HAP-1 (cell line): ENCODE measurements around the gene ABCC5.
"Not testable (repeated sequence)": the region's sequence is repeated elsewhere in the genome, so short reads cannot be mapped to it uniquely, and the experiment has no call there.

ENCODE experiments used
- DNase-seq, 2 experiments: peaks; one replicate each; pipeline ENCODE4 v3.0.0-alpha.2; 2016 to 2020; ENCODE audit warnings: low spot score in 2 of 2
- H3K27me3 ChIP-seq: fragments of 250-450 bp; sonication (Bioruptor Pico); 2 replicates; pipeline ENCODE4 v1.5.1; 2020; ENCODE audit warnings: low read depth, mild to moderate bottlenecking, moderate library complexity
- H3K36me3 ChIP-seq: fragments of 250-450 bp; sonication (Bioruptor Pico); replicated peaks from 2 replicates; pipeline ENCODE4 v1.5.1; 2020; ENCODE audit warnings: mild to moderate bottlenecking
- H3K4me1 ChIP-seq: fragments of 250-450 bp; sonication (Bioruptor Pico); 2 replicates; pipeline ENCODE4 v1.5.1; 2020; ENCODE audit warnings: mild to moderate bottlenecking
- H3K4me3 ChIP-seq: fragments of 250-450 bp; sonication (Bioruptor Pico); 2 replicates; pipeline ENCODE4 v1.5.1; 2020; ENCODE audit warnings: mild to moderate bottlenecking, moderate library complexity
- H3K9me3 ChIP-seq: fragments of 250-450 bp; sonication (Bioruptor Pico); 2 replicates; pipeline ENCODE4 v1.5.1; 2020; ENCODE audit warnings: mild to moderate bottlenecking, moderate library complexity
- in situ Hi-C: fragments of 300-500 bp; cut with MboI; formaldehyde crosslinking; loops from 3 replicates; pipeline ENCODE4 v1.14.3; 2020; ENCODE audit warnings: low sequenced_read_pairs, inconsistent platforms, mixed read lengths

Gene ABCC5

DNA sequence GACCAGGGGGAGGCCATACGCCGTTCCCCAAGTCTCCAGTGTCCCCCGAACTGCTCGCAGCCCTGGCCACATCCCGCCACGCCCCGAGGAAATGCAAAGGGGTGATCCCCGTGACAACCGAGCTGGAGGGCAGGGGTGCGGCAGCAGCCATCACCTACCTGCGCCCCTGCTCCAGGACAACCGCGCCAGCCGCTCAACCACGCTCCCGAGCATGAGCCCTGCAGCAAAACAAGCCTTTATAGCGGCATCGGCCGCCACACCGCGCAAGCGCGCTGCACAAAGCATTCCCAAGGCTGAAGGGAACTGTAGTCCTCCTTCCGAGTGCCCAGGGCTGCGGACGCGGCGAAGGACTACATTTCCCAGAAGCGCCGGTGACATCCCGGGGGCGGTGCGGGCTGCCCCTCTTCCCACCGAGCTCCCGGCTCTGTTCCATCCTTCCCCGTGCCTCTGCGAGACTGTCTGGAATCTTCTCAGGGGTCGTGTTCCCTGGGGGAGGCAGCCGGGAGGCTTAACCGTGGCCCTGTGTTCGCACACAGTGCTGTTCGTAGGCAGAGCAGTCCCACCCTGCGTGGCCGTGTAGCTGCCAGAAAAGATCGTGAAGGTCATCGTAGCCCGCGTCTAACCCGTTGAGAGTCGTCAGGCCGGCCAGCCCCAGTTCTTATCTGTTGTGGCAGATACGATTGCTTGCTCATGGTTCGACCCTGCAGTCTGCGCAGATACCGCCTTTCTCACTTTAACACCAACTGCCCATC lies at the start of gene ABCC5:
Gene ABCC5 (minus strand): TSS at position 213 of the 752 bp plus-strand sequence. CDS start 3,492 bp downstream, outside the sequence.
- H3K4me3 ChIP-seq, result peak within 1 kb of the TSS; percentile 97
- H3K4me1 ChIP-seq, result peaks cover 22% of the 10 kb centered on the region
- H3K36me3 ChIP-seq, result peaks cover 7% of the 10 kb centered on the region
- no peaks in the 10 kb centered on the region for H3K9me3 ChIP-seq
- peak; percentile 91 to 95 for DNase-seq
- no peaks in the 10 kb centered on the region for H3K27me3 ChIP-seq
- in situ Hi-C loops, result no loop called here

DNA sequence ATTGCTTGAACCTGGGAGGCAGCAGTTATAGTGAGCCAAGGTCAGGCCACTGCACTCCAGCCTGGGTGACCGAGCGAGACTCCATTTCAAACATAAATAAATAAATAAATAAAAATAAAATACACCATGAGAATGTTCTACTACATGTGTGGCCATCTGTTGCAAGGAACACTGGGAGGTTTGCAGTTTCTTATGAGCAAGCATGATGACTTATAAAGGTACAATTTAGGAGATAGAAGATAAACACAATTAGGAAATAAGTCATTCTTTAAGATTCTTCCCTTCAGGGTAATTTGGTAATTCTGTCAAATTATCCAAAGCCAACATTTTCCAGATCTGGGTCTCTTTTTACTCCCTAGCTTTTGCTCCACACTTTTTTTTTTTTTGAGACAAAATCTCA lies 48.5 kb upstream of the ABCC5 start:
- in situ Hi-C loops, result no loop called here
- H3K27me3 ChIP-seq, result no peaks in the 10 kb centered on the region
- H3K4me3 ChIP-seq, result no peak overlapping the region
- H3K9me3 ChIP-seq, result peaks cover 4% of the 10 kb centered on the region
- H3K4me1 ChIP-seq, result peaks cover 5% of the 10 kb centered on the region; the same call in 1 of the 2 replicates
- DNase-seq, result no peak
- no peaks in the 10 kb centered on the region for H3K36me3 ChIP-seq

DNA sequence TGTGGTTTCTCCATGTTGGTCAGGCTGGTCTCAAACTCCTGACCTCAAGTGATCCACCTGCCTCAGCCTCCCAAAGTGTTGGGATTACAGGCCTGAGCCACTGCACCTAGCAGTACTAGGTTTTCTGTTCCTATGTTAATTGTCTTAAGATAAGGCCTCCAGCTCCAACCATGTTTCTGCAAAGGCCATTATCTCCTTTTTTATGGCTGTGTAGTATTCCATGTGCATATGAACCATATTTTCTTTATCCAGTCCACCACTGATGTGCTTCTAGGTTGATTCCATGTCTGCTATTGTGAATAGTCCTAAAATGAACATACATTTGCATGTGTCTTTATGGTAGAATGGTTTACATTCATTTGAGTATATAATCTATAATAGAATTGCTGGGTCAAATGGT lies 45.0 kb upstream of the ABCC5 start:
- in situ Hi-C loops, result no loop called here
- H3K36me3 ChIP-seq, result no peaks in the 10 kb centered on the region
- H3K27me3 ChIP-seq, result no peaks in the 10 kb centered on the region

DNA sequence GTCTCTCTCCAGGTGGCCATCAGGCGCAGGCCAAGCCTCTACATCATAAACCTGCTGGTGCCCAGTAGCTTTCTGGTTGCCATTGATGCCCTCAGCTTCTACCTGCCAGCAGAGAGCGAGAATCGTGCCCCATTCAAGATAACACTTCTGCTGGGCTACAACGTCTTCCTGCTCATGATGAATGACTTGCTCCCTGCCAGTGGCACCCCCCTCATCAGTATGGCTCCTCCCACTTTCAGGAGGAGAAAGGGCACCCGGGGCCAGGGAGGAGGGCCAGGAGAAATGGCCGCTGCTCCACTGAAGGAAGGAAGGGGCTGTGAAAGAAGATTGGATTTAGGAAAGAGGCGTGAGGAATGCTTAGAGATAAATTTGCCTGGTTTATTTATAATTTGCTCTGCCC lies 41.7 kb upstream of the ABCC5 start:
- H3K36me3 ChIP-seq, result no peaks in the 10 kb centered on the region
- no peaks in the 10 kb centered on the region for H3K9me3 ChIP-seq
- H3K27me3 ChIP-seq, result no peaks in the 10 kb centered on the region
- no peak for DNase-seq
- H3K4me3 ChIP-seq, result no peak overlapping the region
- H3K4me1 ChIP-seq, result peaks cover 5% of the 10 kb centered on the region; the same call in 1 of the 2 replicates
- in situ Hi-C loops, result no loop called here

More for the DNA sequence above, 45.0 kb upstream of the ABCC5 start:
- H3K4me3 ChIP-seq, result no peak overlapping the region
- DNase-seq, result no peak
- H3K4me1 ChIP-seq, result peaks cover 5% of the 10 kb centered on the region; the same call in 1 of the 2 replicates
- no peaks in the 10 kb centered on the region for H3K9me3 ChIP-seq

DNA sequence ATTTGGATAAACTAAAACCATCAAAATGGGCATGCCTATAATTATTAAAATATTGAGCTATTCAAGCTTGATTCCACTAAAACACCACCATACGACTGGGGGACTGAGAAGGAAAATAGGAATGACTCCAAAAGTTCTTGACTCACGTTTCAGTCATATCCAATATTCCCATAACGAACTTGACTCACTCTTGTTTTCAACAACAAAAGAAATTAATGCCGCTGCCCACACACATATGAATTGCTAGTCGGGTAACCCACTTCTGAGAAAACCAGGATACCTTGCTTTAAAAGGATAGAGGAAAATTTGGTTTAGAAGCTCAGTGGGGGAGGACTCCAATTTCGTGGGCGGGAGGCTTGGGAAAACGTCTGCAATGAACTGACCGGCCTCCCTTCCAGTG lies 40.3 kb upstream of the ABCC5 start:
- no peak for DNase-seq
- in situ Hi-C loops, result no loop called here

DNA sequence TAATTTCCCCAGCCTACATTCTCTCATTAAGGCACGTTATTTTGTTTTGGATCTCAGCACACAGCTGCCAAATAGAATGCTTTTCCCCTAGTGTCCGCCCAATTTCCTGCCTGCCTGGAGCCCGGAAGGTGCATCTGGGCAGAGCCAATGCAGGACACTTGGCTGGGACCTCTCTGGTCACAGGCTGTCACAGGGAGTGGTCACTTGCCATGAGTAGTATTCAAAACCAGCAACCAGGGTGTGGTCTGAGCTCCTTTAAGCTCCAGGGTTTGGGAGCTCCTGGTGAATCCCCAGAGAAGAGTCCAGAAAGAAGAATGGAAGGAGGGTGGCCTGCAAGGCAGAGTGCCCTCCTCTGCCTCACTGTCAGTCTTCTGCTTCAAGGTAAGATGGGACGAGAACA lies 35.1 kb upstream of the ABCC5 start, which contains the start of gene HTR3C:
Gene HTR3C (plus strand): TSS at position 281 of the 400 bp plus-strand sequence. CDS start 34 bp downstream, at position 315.
- Histone ChIP-seq H3K9me3 (no peaks in the 10 kb centered on the region), H3K4me3 (no peak within 1 kb of the TSS), H3K36me3 (no peaks in the 10 kb centered on the region), H3K4me1 (no peaks in the 10 kb centered on the region), H3K27me3 (peaks cover 3% of the 10 kb centered on the region; the same call in 1 of the 2 replicates)
- no peak for DNase-seq
- in situ Hi-C loops, result no loop called here

More for the DNA sequence above, 40.3 kb upstream of the ABCC5 start:
- no peak overlapping the region for H3K4me3 ChIP-seq
- H3K9me3 ChIP-seq, result no peaks in the 10 kb centered on the region
- peaks cover 5% of the 10 kb centered on the region; the same call in 1 of the 2 replicates for H3K4me1 ChIP-seq
- no peaks in the 10 kb centered on the region for H3K27me3 ChIP-seq
- H3K36me3 ChIP-seq, result no peaks in the 10 kb centered on the region

DNA sequence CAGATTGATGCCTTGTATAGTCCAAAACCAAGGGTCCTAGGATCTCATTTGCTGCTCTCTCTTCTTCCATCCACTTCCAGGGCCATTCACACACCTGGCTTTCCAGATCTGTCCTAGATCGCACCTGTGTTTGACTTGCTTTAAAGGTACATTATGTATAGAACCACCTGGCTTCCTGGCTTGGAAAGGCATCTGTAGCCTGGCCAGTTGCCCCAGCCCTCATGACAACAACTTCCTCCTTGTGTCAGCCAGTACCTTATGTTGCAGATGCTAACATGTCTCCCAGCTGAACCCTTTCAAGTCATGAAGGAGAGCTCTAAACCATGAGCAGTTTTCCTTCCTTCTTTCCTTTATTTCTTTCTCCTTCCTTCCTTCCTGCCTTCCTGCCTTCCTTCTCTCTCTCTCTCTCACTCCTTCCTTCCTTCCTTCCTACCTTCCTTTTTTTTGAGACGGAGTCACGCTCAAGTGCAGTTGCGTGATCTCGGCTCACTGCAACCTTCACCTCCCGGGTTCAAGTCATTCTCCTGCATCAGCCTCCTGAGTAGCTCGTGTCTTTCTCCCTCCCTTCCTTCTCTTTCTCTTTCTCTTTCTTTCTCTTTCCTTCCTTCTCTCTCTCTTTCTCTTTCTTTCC lies 32.6 kb upstream of the ABCC5 start:
- no peak for DNase-seq
- no peaks in the 10 kb centered on the region for H3K4me1 ChIP-seq
- in situ Hi-C loops, result no loop called here
- peaks cover 3% of the 10 kb centered on the region; the same call in 1 of the 2 replicates for H3K27me3 ChIP-seq
- H3K4me3 ChIP-seq, result no peak overlapping the region
- no peaks in the 10 kb centered on the region for H3K36me3 ChIP-seq
- no peaks in the 10 kb centered on the region for H3K9me3 ChIP-seq

DNA sequence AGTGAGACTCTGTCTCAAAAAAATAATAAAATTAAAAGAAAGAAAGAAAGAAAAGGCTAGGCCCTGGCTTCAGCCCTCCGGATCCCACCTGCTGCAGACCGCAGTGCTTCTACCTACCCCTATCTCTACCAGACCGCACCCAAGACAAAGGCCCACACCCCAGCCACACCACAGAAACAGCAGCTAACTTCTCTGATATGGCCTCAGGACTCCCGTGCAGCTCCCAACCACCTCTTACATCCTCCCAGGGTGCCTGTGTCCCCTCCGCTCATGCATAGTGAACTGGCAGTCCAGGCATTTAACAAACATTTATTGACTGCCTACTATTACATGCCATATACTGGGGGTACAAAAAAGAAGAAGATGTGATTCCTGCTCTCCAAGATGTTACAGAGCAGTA lies 28.3 kb upstream of the ABCC5 start:
- Histone ChIP-seq H3K36me3 (no peaks in the 10 kb centered on the region), H3K9me3 (no peaks in the 10 kb centered on the region), H3K27me3 (peaks cover 3% of the 10 kb centered on the region; the same call in 1 of the 2 replicates), H3K4me3 (no peak overlapping the region), H3K4me1 (no peaks in the 10 kb centered on the region)
- DNase-seq, result no peak
- in situ Hi-C loops, result no loop called here

DNA sequence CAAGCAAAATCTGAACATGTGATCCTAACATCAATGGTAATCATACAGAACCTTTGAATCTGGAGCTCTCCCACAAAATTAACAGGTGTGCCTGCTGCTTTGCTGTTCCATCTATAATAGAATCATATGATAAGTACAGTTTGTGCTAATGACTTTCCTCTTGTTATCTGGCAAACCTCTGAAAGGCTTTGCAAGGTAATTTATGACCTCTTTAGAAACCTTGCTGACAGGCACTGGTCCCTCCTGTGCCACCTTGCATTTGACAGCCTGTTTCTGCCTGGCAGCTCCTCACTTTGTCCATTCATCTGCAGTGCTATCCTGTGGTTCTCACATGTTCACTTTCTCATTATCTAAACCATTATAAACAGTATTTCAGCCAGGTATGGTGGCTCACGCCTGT lies 24.9 kb upstream of the ABCC5 start:
- Histone ChIP-seq H3K4me1 (peaks cover 16% of the 10 kb centered on the region), H3K27me3 (no peaks in the 10 kb centered on the region), H3K9me3 (no peaks in the 10 kb centered on the region), H3K4me3 (no peak overlapping the region), H3K36me3 (no peaks in the 10 kb centered on the region)
- in situ Hi-C loops, result no loop called here
- no peak for DNase-seq

DNA sequence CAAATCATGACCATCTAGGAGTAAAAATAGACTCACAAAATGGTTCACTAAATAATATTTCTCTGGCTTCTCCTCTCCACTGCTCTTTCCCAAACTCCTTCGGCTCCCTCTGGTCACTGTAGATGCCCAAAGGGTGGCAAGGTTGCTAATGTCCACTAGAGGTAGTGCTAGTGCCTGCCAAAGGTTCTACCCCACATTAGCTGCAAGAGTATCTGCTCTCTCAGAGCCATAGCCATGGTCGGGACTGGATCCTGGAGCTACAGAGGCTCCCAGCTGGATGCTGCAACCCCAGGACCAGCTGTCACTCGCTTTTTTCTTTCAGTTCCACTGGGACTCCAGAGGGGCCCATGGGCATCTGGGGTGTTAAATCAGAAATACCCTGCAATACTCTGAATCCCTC lies 22.3 kb upstream of the ABCC5 start:
- in situ Hi-C loops, result no loop called here
- peak; percentile 10 to 32 for DNase-seq
- Histone ChIP-seq H3K27me3 (no peaks in the 10 kb centered on the region), H3K4me3 (no peak overlapping the region), H3K36me3 (no peaks in the 10 kb centered on the region), H3K9me3 (no peaks in the 10 kb centered on the region), H3K4me1 (peaks cover 16% of the 10 kb centered on the region)

DNA sequence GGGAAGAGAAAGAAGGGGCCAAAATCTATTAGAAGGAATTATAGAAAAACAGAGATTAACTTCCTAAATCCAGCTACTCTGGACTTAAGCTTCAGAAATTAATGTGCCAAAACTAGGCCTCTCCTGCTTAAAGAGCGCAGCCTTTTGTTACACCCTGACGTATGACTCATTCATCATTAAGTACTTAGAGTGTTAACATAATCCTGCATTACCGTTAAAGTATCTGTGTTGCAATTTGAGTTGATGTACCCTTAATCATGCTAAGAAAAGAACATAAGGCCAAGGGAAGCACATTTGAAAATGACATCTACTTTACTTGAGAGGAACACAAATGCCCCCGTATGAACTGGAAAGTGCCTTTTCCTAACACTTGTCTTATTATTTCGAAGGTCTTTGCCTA lies 21.7 kb upstream of the ABCC5 start:
- Histone ChIP-seq H3K4me3 (no peak overlapping the region), H3K4me1 (peaks cover 16% of the 10 kb centered on the region), H3K27me3 (no peaks in the 10 kb centered on the region), H3K9me3 (no peaks in the 10 kb centered on the region), H3K36me3 (no peaks in the 10 kb centered on the region)
- in situ Hi-C loops, result no loop called here
- DNase-seq, result peak; percentile 62 to 98

DNA sequence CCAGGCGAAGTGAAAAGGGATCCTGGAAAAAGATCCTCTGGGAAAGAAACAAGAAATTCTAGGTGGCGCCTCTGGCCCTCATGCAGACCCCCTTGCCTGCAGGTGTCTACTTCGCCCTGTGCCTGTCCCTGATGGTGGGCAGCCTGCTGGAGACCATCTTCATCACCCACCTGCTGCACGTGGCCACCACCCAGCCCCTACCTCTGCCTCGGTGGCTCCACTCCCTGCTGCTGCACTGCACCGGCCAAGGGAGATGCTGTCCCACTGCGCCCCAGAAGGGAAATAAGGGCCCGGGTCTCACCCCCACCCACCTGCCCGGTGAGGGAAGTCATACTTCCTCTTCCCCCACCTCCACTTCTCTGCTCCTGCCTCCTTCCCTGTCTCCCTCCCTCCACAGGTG lies 20.6 kb upstream of the ABCC5 start:
- peaks cover 16% of the 10 kb centered on the region for H3K4me1 ChIP-seq
- DNase-seq, H3K27me3 ChIP-seq, in situ Hi-C loops, H3K9me3 ChIP-seq, H3K36me3 ChIP-seq, H3K4me3 ChIP-seq: not testable (repeated sequence)

DNA sequence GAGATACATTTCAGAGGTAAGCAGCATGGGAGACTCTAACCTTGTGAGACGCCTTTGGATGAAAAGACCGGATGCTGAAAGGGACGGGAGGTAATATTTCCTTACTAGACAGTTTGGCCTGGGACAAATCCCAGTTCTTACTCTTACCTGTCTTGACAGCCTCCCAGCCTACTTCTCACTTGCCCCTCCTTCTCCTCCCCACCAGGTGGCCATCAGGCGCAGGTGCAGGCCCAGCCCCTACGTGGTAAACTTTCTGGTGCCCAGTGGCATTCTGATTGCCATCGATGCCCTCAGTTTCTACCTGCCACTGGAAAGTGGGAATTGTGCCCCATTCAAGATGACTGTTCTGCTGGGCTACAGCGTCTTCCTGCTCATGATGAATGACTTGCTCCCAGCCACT lies 20.1 kb upstream of the ABCC5 start:
- peaks cover 16% of the 10 kb centered on the region for H3K4me1 ChIP-seq
- no peaks in the 10 kb centered on the region for H3K27me3 ChIP-seq
- H3K36me3 ChIP-seq, result no peaks in the 10 kb centered on the region
- DNase-seq, result no peak
- H3K9me3 ChIP-seq, result no peaks in the 10 kb centered on the region; the same call in 1 of the 2 replicates
- no peak overlapping the region for H3K4me3 ChIP-seq
- in situ Hi-C loops, result no loop called here

DNA sequence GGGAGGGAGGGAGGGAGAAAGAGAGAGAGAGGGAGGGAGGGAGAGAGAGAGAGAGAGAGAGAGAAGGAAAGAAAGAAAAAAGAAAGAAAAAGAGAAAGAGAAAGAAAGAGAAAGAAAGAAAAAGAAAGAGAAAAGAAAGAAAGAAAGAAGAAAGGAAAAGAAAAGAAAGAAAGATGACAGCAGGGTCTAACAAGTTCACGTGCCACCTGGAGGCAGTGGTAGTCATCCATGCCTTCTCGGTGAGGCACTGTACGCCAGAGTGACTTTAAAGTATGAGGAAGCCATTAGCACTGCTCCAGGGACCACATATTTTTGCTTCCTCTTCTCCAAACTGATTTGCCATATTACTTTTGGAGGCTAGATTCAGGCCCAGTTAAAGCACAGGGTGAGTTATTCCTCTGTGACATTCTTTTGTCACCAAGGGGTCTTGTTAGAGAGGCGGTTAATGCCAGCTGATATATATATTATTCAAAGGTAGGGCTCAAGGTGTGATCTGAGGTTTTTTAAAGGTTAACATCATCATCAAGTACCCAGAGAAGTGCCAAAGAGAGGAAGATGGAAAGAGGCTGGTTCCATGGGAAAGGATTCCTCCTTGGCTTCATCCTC lies 13.6 kb upstream of the ABCC5 start, which contains the start of gene HTR3D:
Gene HTR3D (plus strand): TSS at position 556 of the 606 bp plus-strand sequence. CDS start 0 bp downstream, at position 556.
- no peaks in the 10 kb centered on the region for H3K4me1 ChIP-seq
- no peak within 1 kb of the TSS for H3K4me3 ChIP-seq
- no peak for DNase-seq
- no peaks in the 10 kb centered on the region for H3K36me3 ChIP-seq
- no peaks in the 10 kb centered on the region for H3K27me3 ChIP-seq
- no peaks in the 10 kb centered on the region; the same call in 1 of the 2 replicates for H3K9me3 ChIP-seq
- in situ Hi-C loops, result no loop called here
